Measurements from ENCODE around the gene SUPT6H. TPM values are rescaled to one million over a fixed set of nuclear protein-coding genes. Genes with fewer than 3 reads are reported as not detected.

The SUPT6H gene
- total and polyA plus RNA-seq, 8 donors = 21.8 to 49.0 (median 30.0) TPM

GRCh38 chr17:28662527-28662829, 473 bp downstream of the SUPT6H start:
- DNase-seq (no peak), FAIRE-seq (no peak), ATAC-seq (no peak)
- no peak for TF ChIP-seq CTCF (IDR thresholded peaks at IDR 0.05)
- Histone ChIP-seq H3K4me3 (peak overlapping the region; percentile 67 to 83 (median 69)), H3K36me3 (peaks cover 0 to 3% (median 0%) of the 10 kb centered on the region in 3 donors), H3K27me3 (no peaks in the 10 kb centered on the region), H3K9me3 (no peaks in the 10 kb centered on the region), H3K4me1 (peaks cover 12 to 24% (median 17%) of the 10 kb centered on the region in 3 donors), H3K27ac (peak overlapping the region; percentile 92 to 94 (median 93))
- WGBS, 2 donors = 0 to 1% methylated on average over 10 of the region's 10 CpGs
- intact Hi-C loops (cut with DNase I) = loop anchor here in 1 of 3 donors (10.0 kb wide), 1 partner anchor 252 kb away; no protein-coding TSS in a partner anchor

GRCh38 chr17:28663723-28664122, 1.7 kb downstream of the SUPT6H start:
- no peak for TF ChIP-seq CTCF (IDR thresholded peaks at IDR 0.05)
- intact Hi-C loops (cut with DNase I) = loop anchor here in 1 of 3 donors (10.0 kb wide), 1 partner anchor 251 kb away; no protein-coding TSS in a partner anchor
- Histone ChIP-seq H3K9me3 (no peaks in the 10 kb centered on the region), H3K36me3 (peaks cover 0 to 8% (median 0%) of the 10 kb centered on the region in 3 donors), H3K27ac (no peak overlapping the region), H3K27me3 (no peaks in the 10 kb centered on the region), H3K4me3 (no peak overlapping the region), H3K4me1 (peaks cover 12 to 24% (median 17%) of the 10 kb centered on the region in 3 donors)
- ATAC-seq (no peak), FAIRE-seq (no peak), DNase-seq (no peak)

GRCh38 chr17:28665994-28666393, 4.0 kb downstream of the SUPT6H start:
- no peak for TF ChIP-seq CTCF (IDR thresholded peaks at IDR 0.05)
- FAIRE-seq = no peak
- intact Hi-C loops (cut with DNase I) = loop anchor here in 1 of 3 donors (10.0 kb wide), 1 partner anchor 249 kb away; no protein-coding TSS in a partner anchor
- Histone ChIP-seq H3K36me3 (peaks cover 0 to 20% (median under 1%) of the 10 kb centered on the region in 3 donors), H3K9me3 (no peaks in the 10 kb centered on the region), H3K27me3 (no peaks in the 10 kb centered on the region), H3K27ac (no peak overlapping the region), H3K4me1 (peaks cover 10 to 23% (median 12%) of the 10 kb centered on the region in 3 donors), H3K4me3 (no peak overlapping the region)
- ATAC-seq = no peak
- no peak for DNase-seq
- WGBS, 2 donors = 76 to 81% methylated on average over 2 of the region's 2 CpGs

GRCh38 chr17:28667870-28668269, 5.9 kb downstream of the SUPT6H start:
- DNase-seq = no peak

More at GRCh38 chr17:28667870-28668269, 5.9 kb downstream of the SUPT6H start:
- H3K27me3 ChIP-seq = no peaks in the 10 kb centered on the region
- H3K4me1 ChIP-seq = peaks cover 7 to 18% (median 12%) of the 10 kb centered on the region in 3 donors
- no peak for TF ChIP-seq CTCF (IDR thresholded peaks at IDR 0.05)
- no peak for FAIRE-seq
- H3K27ac ChIP-seq = no peak overlapping the region
- intact Hi-C loops (cut with DNase I) = loop anchor here in 1 of 3 donors (10.0 kb wide), 1 partner anchor 247 kb away; no protein-coding TSS in a partner anchor
- no peak for ATAC-seq
- WGBS, 2 donors = 84 to 96% methylated on average over 1 of the region's 1 CpG
- no peak overlapping the region for H3K4me3 ChIP-seq
- peaks cover 0 to 39% (median 7%) of the 10 kb centered on the region in 3 donors for H3K36me3 ChIP-seq
- no peaks in the 10 kb centered on the region for H3K9me3 ChIP-seq
